NCI-H526 (cell line): ENCODE measurements around the gene SCAPER.

Source experiments
- DNase-seq, 2 experiments: peaks; one replicate each; lab custom pipeline; 2025; lab: John Stamatoyannopoulos, UW

The SCAPER gene

DNA sequence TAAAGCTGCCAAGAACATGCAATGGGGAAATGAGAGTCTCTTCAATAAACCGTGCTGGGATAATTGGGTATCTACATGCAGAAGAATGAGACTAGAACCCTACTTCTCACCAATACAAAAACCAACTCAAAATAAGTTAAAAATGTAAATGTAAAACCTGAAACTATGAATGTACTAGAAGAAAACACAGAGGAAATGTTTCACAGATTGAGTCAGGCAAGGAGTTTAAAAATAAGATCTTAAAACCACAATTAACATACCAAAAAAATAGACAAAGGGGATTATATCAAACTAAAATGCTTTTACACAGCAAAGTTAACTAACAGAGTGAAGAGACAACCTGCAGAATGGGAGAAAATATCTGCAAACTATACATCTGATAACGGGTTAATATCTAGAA is 478.2 kb downstream of the SCAPER start:
- no peak for DNase-seq

DNA sequence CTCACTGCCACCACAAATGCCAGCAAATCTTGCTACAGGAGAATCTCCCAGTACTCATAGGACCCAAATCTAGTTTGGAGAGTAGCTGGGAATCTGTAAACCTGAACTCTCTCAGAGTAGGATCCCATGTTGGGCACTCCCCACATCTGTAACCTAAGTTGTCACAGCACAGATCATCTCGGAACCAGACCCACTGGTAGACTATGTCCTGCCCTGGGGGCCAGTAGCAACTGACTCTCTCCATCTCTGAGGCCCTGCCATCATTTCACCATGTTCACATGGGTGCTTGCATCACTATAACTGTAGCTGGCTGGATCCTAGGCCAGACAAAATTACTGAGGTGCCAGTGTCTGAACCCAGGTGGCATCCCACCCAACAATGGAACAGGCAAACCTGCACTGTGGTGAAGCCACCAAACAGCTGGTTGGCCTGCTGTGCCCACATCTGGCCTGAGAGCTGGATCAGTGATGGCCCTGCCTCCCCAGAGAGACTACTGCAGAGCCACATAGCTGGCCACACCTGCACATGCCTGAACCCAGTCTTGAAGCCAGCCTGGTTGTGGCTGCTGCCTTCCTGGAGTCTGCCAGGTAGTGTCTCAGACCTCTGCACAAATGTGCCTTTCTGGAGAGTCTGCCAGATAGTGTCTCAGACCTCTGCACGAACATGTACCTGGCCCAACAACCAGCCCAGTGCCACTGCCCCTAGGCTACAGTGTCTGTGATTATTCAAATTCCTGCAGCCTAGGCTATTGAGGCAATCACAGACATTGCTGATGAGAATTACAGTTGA is 486.6 kb downstream of the SCAPER start:
- DNase-seq, result peak in 1 of 2 experiments; percentile 13

DNA sequence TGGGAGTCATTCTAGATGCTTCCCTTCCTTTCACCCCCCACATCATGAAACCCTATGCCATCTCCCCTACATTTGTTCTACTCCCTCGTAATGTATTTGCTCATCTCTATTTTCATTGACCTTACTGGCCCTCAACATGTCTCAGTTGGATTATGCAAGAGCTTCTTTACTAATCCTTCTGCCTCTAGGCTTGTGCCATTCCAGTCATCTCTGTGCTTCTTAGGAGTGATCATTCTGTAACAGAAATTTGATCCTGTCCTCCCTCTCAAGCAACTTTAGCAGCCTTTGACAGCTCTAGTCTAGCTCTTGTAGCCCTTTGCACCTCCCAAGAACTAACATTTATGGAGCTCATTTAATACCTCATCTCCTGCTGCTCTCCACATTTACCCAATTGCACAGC is 503.9 kb downstream of the SCAPER start:
- DNase-seq, result no peak

DNA sequence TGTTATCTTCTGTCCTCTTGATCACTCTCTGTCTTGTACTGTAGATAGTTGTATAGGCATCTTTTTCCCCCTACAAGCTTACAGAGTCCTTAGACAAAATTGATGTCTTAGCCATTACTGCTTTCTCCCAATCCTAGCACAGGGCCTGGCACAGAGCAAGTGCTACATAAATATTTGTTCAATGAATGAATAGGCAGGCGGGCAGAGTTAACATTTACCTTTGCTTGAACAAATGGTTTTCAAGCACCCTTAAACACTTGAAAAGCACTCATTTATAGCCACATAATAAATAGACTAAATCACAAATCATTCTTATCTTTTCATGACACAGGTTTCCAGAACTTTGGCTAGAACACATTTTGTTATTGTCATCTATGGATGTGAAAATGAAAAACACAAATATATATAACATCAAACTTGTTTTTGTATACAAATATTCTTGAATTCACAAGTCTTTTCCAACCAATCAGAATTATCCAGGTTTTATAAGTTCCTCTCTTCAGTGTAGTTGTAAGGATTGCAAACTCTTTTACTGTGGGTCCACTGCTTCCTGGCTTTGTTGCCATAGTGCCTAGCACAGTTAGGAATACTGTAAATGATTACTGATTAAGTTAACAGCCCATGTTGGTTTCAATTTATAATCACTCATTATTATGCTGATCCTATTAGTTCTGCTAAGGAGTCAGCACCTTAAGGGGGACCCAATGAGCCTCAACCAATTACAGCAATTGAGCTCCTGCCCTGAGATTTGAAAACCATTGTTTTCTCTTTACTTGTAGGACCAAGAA is 506.6 kb downstream of the SCAPER start:
- DNase-seq, result no peak

DNA sequence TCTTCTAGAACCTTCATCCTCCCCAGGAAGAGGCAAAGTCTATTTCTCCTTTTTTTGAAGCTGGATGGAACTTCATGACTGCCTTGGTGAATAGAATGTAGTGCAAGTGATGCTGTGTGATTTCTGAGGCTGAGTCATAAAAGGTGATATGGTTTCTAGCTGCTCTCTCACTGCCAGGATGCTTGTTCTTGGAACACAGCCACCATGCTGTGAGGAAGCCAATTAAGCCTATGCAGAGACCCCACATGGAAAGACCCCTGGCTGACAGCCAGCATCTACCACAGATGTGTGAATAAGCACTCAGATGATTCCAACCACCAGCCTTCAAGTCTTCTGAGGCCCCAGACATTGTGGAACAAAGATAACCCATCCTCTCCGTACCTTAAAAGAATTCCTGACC is 511.5 kb downstream of the SCAPER start:
- no peak for DNase-seq

DNA sequence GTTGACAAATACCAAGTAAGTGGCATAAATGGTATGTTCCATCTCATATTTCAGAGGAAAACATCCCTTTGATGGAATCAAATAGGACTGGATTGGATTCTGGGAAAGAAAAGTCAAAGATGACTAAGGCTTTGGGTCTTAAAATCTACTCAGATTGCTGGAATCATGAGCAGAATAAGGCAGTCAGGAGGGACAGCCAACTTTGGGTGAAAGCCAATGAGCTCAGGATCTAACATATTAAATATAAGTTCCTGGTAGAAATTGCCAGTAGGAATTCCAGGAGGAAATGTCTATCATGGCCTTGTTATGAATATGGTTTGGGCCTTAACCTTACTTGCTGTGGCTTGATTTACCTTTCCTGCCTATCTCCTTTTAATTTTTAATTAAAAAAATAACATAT is 513.3 kb downstream of the SCAPER start:
- DNase-seq, result no peak

DNA sequence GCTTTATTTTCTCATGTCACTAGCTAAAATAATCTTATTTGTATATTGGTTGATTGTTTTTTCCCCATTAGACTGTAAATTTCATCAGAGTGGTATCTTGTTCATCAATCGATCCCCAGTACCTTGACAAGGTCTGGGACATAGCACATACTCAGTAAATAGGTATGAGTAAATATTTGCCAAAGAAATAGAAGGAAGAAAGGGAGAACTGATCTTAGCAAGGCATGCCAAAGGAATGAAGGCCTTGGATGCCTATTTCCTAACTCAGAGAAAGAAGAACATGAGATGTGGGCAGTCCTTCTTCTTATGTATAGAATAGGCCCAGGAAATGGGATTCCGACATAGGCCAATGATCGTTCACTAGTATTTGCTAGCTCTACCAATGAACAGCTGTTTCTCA is 513.8 kb downstream of the SCAPER start:
- DNase-seq, result no peak

DNA sequence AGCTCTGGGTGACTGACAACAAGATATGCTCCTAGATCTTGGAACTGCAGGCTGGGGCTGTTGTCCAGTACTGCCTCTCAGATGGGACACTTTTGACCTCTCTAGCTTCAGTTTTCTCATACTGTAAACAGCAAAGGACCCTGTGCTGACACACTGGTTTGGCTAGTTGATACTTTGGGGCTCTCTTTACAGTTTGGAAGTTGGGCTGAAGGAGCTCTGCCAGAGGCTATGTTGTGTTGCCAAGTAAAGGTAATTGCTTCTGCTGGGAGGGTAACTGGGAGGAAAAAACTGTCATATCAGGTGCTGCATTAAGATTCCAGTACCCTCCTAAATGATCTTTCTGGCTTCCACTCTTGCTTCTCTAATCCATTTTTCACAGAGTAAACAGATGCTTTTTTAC is 514.6 kb downstream of the SCAPER start:
- DNase-seq, result no peak

DNA sequence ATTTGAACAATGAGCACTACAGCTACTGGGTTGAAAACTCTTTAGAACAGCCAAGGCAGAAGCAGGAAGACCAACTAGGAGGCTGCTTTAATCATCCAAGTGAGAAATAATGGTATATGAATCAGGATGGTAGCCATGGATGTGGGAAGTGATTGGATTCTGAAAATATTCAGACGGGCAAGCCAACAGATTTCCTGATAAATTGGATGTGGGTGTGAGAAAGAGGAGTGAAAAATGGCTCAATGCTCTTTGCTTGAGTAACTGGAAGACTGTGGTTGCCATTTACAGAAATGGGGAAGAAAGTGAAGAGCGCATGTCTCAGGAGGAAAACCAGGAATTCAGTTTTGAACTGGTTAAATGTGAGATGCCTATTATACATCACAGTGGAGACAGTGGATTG is 518.2 kb downstream of the SCAPER start:
- no peak for DNase-seq

DNA sequence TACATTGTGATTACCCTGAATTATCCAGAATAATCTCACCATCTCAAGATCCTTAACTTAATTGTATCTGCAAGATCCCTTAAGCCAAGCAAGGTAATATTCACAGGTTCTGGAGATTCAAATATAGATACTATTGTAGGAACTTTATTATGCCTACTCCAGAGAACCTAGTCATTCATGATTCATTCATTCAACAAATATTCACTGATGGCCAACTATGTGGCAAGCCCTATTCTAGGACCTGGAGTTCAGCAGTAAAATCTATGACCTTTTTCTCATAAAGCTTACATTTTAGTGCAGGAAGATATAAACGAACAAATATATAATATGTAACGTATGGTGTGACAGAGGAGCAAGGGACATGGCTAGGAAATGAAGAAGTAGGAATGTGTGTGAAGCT is 519.0 kb downstream of the SCAPER start:
- DNase-seq, result no peak

DNA sequence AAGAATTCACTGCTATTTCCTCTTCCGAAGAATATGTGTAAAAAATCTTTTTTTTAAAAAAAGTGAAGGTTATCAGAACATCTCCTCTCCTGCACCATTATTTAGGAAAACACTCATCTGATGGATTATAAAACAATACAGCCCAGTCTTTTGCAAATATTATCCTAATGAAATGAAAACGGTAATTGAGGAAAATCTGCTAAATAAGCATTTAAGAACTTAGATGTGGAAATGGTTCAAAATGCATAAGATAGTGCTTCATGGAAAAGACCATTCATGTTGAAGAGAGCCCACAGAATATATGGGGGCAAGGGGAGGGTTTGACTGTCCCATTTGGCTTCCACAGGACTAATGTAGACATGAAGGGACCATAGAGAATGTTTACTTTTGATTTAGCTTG is 520.7 kb downstream of the SCAPER start:
- DNase-seq, result no peak

DNA sequence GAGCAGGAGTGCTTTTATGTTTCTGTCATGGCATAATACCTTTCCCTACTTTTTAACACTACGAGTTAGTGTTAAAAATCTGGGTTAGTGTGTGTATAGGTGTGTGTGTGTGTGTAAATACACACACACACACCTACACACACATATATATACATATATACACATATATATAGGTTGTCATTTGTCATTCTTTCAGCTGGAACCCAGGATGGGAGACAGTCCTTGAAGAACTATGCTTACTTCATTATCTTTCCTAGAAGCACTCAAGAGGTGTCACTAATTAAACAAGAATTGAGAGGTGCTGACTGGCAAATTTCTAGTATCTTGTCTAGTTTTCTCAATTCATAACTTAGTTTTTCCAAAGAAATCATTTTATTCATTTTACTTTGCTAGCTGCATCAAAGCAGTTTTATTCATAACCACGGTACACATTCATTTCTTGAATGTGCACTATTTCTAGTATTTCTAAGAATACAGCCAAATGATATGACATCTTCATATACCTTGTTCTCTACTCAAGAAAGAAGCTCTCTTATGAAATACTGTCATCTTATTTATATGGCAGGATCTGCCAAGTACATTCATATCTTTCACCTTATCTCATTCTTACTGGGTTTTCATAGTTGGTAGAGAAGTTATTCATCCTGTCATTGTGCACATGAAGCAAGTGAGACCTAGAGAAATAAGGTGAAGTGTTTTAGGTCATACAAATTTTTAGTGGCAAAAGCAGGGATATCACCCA is 522.0 kb downstream of the SCAPER start:
- DNase-seq, result no peak

DNA sequence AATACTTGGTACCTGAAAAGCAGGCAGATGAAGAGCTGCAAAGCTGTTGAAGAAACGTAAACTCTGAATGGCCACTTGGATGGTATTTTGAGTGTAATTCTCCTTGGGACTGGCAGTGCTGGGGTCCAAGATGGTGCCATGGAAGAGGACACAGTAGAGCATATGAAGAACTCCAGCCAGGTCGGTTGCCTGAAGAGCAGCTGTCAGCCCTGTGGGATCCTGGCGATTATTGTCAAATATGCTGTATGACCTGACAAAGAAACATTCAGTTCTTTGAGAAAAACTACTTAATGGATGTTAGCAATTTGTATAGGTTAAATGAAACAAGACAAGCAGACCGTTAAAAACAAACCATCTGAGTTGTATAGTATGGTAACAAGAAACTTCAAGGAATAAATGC is 523.8 kb downstream of the SCAPER start:
- DNase-seq, result no peak

DNA sequence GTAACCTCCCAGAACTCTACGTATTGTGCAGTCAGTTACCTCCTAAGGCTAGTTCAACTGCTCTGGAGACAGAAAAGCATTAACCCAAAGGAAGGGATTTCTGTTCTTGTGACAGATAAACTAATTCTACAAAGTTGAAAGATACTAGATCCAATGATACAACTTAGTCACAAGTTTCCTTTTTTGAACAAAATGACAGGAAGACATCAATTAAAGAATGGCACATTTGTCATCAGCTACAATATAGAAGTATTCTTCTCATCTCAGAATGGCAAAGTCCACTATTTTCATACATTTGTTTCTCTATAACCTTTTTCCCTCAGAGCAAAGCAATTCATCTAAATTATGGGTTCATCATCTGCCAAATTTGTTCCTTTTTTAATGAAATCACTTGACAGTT is 524.9 kb downstream of the SCAPER start:
- no peak for DNase-seq

DNA sequence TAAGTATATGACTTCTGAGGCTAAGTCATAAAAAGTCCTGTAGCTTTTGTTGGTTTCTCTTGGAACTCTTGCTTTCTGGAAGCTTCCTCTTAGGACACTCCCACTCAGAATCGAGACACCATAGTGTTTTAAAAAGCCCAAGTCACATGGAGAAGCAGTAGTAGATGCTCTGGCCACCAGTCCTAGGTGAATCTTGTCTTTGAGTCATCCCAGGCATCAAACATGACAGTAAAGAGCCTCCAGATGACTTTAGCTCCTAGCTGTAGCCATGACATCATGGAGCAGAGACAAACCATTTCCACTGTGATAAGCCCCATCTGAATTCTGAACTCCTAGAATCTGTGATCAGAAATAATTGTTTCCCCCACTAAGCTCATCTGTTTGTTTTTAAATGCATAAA is 526.4 kb downstream of the SCAPER start:
- DNase-seq, result no peak

DNA sequence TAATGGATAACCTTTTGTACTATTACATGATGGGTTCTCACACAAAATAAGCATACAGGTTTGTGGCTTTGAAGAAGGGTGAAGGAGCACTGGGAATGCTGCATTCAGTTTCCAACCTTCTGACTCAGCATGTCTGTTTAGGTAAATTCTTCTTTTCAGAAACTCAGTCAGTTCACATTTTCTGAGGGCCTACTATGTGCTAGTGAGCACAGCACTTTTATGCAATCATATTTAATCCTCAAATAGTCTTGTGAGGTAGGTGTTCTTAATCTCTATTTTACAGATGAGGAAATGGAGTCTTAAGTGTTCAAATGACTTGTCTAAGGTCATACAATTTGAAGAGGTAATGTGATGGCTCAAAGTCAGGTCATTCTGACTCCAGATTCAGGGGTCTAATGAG is 527.4 kb downstream of the SCAPER start:
- no peak for DNase-seq

DNA sequence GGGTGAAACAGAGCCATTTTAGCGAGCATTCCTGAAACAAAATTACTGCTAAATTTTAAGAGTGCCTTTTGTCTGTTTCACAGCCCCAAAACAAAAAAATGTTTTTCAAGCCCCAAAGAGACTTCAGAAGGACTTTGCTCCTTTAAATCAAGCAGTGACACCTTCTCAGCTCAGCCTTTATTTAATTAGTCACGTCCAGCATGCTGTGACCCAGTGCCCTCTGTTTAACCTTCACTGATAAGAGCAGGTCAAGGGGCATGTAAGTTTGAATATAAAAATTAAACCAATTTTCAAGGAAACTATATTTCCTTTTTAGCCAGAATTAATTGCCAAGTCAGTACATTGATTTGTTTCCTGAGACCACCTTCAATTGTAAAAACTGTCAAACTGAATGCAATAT is 527.9 kb downstream of the SCAPER start:
- no peak for DNase-seq

DNA sequence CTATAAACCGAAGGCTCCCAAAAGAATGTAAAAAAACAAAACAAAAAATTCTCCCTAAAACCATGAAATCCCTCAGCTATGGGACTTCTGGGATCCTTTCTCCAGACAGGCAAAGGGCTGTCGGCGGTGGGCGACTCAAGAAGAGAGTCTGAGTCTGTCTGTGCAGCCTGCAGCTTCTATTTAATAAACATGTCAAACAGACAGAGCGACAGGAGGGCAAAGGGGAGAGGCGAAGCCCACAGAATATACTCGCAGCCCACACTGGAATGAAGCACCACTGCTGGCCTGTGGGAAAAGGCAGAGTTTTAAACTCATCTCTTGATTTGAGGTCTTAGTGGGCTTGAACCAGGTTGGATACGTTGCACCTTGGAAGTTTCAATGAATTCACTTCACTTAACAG is 528.3 kb downstream of the SCAPER start:
- DNase-seq, result no peak

DNA sequence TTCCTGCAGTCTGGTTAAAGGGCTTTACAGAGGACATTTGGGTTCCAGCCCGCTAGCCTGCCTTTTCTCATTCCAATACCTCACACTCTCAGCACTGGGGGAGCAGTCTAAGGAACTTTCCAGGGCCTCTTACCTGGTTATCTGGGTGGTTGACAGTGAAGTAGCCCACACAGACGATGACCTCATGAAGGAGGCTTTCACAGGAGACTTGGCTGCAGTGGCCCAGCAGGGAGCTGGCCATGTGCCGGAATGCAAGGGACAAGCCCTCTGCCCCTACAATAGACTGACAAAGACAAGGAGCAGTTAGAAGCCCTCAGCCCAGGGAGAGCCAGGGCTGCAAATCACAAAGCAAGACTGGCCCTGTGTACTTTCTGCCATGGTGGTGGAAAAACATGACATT is 529.1 kb downstream of the SCAPER start:
- no peak for DNase-seq

DNA sequence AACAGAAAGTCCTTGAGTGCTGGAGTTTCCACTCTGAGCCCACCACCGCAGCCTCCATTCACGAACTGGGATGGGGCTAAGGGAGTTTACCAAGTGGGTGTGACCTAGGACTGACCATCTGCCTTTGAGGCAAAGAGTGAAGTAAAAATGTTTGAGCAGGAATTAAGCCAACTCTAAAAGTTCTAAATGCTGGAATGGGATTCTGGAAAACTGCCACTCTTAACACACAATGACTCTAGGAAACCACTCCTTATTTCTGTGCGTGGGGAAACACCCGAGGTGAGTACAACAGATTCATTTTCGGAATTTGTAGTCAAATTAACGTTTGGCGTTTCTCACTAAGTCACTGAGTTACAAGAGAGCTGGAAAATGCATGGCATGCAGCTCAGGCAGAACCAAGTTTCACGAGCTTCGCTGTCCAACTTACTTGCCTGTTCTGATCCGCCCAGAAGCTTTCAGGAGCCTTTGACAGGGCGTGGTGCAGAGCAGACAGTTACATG is 537.0 kb downstream of the SCAPER start:
- no peak for DNase-seq

DNA sequence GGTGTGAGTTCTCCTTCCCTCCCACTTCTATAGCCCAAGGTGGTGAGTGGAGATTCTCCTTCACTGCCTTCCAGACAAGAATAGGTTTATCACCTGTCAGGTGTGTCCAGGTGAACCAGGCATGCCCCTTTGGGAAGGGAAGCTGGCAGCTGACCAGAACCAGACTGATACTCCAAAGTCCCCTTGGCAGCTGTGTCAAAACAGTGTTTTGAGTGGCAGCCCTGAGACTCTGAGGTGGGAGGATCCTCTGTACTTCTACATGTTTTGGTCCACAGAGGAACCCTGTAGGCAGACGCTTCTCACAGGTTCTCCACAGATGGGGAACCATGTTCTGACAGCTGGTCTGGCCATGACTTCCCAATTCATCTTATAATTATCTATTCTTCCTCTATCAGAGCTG is 538.4 kb downstream of the SCAPER start:
- DNase-seq, result no peak

DNA sequence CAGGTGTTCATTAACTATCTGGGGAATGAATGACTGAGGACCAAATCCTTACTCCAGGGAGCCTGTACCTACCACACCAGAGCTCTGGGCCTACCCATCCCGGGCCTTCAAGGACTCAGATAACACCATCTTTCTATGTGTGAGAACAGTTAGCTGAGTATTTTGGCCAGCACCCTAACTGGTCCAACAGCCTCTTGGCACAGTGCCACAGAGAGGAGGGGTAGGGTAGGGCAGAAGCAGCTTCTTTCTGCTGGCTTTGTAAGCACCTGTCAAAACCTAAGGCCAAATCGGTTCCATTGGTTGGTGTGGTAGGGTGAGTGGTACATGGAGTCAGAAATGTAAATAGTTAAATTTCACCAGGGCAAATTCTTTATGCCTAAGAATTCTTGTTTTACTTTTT is 541.9 kb downstream of the SCAPER start:
- no peak for DNase-seq

DNA sequence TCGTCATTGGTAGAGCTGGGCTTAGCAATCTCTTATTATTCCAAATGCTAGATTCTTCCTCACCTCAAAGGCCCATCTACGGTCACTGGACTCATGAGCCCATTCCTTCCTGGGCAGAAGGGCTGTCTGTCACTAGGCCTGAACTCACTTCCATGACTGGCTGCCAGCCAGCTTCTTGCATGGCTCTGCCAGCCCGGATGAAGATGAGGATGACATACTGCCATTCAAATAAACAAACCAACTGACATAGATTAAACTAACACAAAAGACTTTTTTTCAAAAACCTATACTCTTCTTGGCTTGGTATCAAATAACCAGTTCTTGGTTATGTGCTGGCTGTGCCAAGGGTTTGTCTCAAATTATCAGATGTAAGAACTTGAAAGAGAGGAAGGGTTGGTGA is 544.7 kb downstream of the SCAPER start:
- no peak for DNase-seq
